IPS-20b (cell line): ENCODE data around the gene METTL24.
"Not testable (repeated sequence)": the region's sequence is repeated elsewhere in the genome, so short reads cannot be mapped to it uniquely, and the experiment has no call there.

ENCODE experiments used
- H3K27ac ChIP-seq: one replicate; pipeline ENCODE4 v1.5.1; 2013; ENCODE audit warnings: low read length
- H3K27me3 ChIP-seq: 2 replicates; pipeline ENCODE4 v1.6.1; 2013; ENCODE audit warnings: mild to moderate bottlenecking, low read length, inconsistent platforms; ENCODE audit not compliant: insufficient read depth
- H3K36me3 ChIP-seq: 2 replicates; pipeline ENCODE4 v1.6.1; 2013; ENCODE audit warnings: low read depth, mild to moderate bottlenecking, inconsistent platforms, low read length, moderate library complexity; ENCODE audit not compliant: insufficient read depth
- H3K4me1 ChIP-seq: 2 replicates; pipeline ENCODE4 v1.6.1; 2013; ENCODE audit warnings: mild to moderate bottlenecking, control low read depth, inconsistent platforms, low read length, moderate library complexity; ENCODE audit not compliant: insufficient read depth
- H3K4me3 ChIP-seq: 2 replicates; pipeline ENCODE4 v1.5.1; 2013; ENCODE audit warnings: mild to moderate bottlenecking, low read length, inconsistent platforms
- H3K9ac ChIP-seq: 2 replicates; pipeline ENCODE4 v1.6.1; 2013; ENCODE audit warnings: low read depth, mild to moderate bottlenecking, inconsistent platforms, low read length, moderate library complexity
- H3K9me3 ChIP-seq: 2 replicates; pipeline ENCODE4 v1.6.1; 2013; ENCODE audit warnings: mild to moderate bottlenecking, low read depth, low read length, inconsistent platforms; ENCODE audit not compliant: insufficient read depth

Gene METTL24

DNA sequence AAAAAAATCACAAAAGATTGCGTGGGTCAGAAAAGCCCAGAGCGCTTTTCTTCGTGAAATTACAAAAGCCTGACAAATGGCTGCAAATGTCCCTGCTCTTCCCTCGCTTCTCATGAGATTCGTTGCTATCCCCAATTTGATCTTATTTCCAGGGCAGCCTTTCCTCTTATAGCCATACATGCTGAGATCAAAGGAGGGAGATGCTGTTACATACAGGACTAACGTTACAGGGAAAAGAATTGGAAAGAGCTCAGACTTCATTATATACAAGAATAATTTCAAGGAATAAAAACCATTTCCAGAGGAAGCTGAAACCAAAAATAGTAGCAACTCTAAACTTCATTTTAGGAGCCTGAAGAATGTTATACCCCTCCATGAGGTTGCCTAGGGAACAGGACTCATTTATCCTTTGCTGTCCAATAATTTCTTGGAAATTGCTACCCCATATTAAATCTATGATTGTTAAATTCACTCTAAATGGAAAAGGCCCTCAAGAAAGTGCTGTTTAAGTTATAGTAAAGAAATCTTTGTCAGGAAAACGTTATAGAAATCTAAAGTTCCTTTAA lies 81.0 kb downstream of the METTL24 start:
- Histone ChIP-seq H3K4me3 (no peak overlapping the region), H3K9me3 (no peaks in the 10 kb centered on the region), H3K9ac (no peak overlapping the region), H3K27ac (no peak overlapping the region), H3K36me3 (no peaks in the 10 kb centered on the region), H3K27me3 (no peaks in the 10 kb centered on the region), H3K4me1 (peaks cover 10% of the 10 kb centered on the region; the same call in 1 of the 2 replicates)

DNA sequence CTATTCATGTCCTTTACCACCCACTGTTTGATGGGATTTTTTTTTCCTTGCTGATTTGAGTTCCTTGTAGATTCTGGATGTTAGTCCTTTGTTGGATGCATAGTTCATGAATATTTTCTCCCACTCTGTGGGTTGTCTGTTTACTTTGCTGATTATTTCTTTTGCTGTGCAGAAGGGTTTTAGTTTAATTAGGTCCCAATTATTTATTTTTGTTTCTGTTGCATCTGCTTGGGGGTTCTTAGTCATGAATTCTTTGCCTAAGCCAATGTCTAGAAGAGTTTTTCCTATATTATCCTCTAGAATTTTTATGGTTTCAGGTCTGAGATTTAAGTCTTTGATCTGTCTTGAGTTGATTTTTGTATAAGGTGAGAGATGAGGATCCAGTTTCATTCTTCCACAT lies 85.4 kb downstream of the METTL24 start:
- not testable (repeated sequence) for H3K9ac ChIP-seq, H3K27me3 ChIP-seq, H3K4me3 ChIP-seq, H3K9me3 ChIP-seq, H3K36me3 ChIP-seq, H3K27ac ChIP-seq
- H3K4me1 ChIP-seq = peaks cover 22% of the 10 kb centered on the region; the same call in 1 of the 2 replicates

DNA sequence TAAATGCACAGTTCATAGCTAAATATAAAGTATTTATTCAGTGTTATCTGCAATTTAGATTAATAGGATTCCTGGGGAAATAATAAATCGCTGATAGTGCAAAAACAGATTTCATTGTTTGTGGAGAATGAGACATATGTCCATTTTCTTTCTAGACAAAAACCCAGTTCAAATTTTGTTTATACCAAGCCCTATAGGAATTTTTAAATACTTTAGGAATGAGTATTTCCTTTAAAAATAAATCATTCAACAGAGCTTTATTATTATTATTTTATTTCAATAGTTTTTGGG lies 86.5 kb downstream of the METTL24 start:
- H3K9ac ChIP-seq = no peak overlapping the region
- H3K36me3 ChIP-seq = no peaks in the 10 kb centered on the region
- H3K4me3 ChIP-seq = no peak overlapping the region
- no peaks in the 10 kb centered on the region for H3K27me3 ChIP-seq
- no peaks in the 10 kb centered on the region for H3K9me3 ChIP-seq
- peaks cover 17% of the 10 kb centered on the region; the same call in 1 of the 2 replicates for H3K4me1 ChIP-seq
- no peak overlapping the region for H3K27ac ChIP-seq

DNA sequence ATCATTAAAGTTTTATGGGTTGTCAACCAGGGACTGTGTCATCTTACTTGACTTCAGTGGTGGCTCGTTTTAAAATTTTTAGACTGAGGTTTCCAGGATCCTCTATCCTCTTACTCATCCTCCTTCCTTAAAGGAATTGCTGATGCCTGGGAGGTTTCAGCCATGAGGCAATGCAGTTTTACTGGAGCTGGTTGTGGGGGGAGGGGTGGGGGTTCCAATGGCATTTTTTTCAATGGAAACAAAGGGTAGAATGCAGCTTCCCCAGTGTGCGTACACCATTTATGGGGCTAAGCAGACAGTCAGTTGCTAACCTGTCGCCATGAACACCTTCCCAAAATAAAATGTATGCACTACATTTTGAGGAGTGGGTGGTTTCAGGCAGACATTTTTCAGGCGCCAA lies 88.0 kb downstream of the METTL24 start:
- Histone ChIP-seq H3K27me3 (no peaks in the 10 kb centered on the region), H3K4me3 (peak overlapping the region; percentile 47; the same call in 1 of the 2 replicates), H3K27ac (peak overlapping the region; percentile 86)

DNA sequence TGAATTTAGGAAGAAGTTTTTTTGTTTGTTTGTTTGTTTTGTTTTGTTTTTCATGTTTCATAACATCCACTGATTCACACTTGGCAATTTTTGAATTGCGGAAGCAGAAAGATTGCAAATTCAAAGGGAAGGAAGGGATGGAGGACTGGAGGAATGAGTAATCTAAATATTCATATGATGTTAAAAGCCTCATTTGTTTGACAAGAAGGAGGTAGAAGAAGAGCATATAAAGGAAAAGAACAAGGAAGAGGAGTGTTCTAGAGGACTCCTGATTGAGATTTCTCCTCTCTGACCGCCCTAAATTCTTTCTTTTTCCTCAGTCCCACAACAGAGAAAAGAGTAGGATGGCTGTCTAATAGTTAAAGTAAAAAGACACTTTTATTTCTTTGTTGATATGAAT lies 88.5 kb downstream of the METTL24 start:
- H3K36me3 ChIP-seq = no peaks in the 10 kb centered on the region
- H3K9ac ChIP-seq = peak overlapping the region; percentile 76; the same call in 1 of the 2 replicates
- no peaks in the 10 kb centered on the region for H3K9me3 ChIP-seq
- H3K4me3 ChIP-seq = peak overlapping the region; percentile 47; the same call in 1 of the 2 replicates
- H3K4me1 ChIP-seq = peaks cover 14% of the 10 kb centered on the region; the same call in 1 of the 2 replicates
- H3K27ac ChIP-seq = peak overlapping the region; percentile 86
- no peaks in the 10 kb centered on the region for H3K27me3 ChIP-seq

More for the DNA sequence above, 88.0 kb downstream of the METTL24 start:
- no peaks in the 10 kb centered on the region for H3K36me3 ChIP-seq
- no peaks in the 10 kb centered on the region for H3K9me3 ChIP-seq
- peaks cover 15% of the 10 kb centered on the region; the same call in 1 of the 2 replicates for H3K4me1 ChIP-seq
- peak overlapping the region; percentile 76; the same call in 1 of the 2 replicates for H3K9ac ChIP-seq

DNA sequence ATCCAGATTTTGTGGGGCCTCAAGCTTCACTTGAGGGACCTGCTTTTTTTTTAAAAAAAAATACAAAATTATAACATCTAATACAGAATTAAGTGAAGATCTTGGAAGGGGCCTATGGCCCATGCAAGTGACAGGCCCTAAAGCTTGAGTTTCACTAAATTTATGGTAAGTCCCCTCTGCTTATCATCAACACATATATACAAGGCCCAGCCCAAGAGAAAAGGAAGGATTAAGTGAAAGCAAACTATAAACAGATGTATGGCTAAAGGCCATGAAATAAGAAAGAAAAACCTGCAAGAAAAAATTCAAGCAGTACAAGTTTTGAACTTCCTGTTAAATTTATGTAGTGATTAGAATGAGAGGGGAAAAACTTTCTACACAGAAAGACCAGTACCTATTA lies 91.2 kb downstream of the METTL24 start:
- H3K4me3 ChIP-seq = no peak overlapping the region
- H3K9ac ChIP-seq = no peak overlapping the region
- no peak overlapping the region for H3K27ac ChIP-seq
- no peaks in the 10 kb centered on the region for H3K36me3 ChIP-seq
- H3K4me1 ChIP-seq = peaks cover 12% of the 10 kb centered on the region; the same call in 1 of the 2 replicates
- H3K9me3 ChIP-seq = no peaks in the 10 kb centered on the region
- H3K27me3 ChIP-seq = no peaks in the 10 kb centered on the region

DNA sequence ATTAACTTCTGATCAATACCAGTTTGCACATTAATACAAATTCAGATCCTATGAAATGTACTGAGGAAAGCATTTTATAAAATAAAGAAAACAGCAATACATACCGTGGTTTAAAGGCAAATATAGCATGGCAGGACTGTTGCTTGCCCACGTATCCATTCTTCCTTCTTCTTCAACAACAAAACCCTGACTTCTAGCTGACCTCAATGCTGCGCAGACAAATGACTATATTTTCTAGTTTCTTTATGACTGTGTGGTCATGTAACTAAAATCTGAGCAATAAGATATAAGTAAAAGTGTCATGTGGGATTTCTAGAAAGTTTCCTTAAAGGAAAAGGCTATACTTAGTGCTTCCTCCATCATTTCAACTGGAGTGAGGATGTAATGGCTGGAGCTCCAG lies 92.9 kb downstream of the METTL24 start:
- Histone ChIP-seq H3K27me3 (no peaks in the 10 kb centered on the region), H3K4me1 (peaks cover 10% of the 10 kb centered on the region; the same call in 1 of the 2 replicates), H3K4me3 (no peak overlapping the region), H3K9ac (no peak overlapping the region), H3K36me3 (no peaks in the 10 kb centered on the region), H3K9me3 (no peaks in the 10 kb centered on the region), H3K27ac (no peak overlapping the region)

DNA sequence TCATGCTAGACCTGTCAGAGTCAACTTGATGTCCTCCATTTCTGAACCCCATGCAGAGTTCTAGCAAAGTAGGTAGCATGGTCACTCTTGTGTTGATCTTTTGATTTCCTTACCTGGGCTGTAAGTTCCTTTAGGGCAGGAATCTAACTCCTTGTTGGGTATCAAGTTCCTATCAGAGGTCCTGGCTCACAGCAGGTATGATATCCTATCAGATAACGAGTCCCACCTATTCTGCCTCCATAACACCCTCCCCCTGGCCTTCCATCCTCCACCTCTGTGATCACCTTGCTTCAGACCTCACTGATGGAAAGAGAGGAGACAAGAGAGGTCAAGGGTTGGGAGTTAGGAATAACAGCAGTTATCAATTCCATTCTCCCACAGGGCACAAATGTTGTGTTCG lies 101.8 kb downstream of the METTL24 start:
- Histone ChIP-seq H3K36me3 (no peaks in the 10 kb centered on the region), H3K27ac (no peak overlapping the region), H3K4me3 (no peak overlapping the region), H3K27me3 (no peaks in the 10 kb centered on the region), H3K9me3 (peaks cover 12% of the 10 kb centered on the region; the same call in 1 of the 2 replicates), H3K4me1 (no peaks in the 10 kb centered on the region), H3K9ac (no peak overlapping the region)

DNA sequence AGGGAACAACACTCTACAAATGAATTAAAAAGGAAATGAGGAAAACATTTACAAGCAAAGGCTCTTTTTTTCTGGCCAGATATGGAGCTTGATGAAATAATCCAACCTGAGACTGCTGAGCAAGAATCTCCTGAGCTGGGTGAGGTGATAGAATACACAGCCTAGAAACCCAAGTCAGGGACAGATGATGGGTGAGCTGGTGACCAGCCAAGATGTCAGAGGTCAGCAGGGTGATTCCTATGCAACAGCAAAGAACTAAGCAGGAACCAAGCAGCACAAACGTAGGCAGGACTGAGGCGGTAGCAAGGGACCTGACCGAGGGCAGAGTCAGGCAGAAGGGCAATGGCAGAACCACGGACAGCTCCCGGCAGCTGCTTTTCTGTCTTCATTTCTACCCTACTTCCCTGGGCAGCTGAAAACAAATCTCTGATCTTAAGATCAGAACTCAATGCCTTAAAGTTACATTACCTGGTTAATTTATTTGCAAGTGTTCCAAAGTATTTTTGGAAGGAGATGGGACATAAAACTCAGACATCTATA lies 102.9 kb downstream of the METTL24 start:
- Histone ChIP-seq H3K27ac (no peak overlapping the region), H3K27me3 (no peaks in the 10 kb centered on the region), H3K4me1 (no peaks in the 10 kb centered on the region), H3K9me3 (peaks cover 12% of the 10 kb centered on the region; the same call in 1 of the 2 replicates), H3K9ac (no peak overlapping the region), H3K4me3 (no peak overlapping the region), H3K36me3 (no peaks in the 10 kb centered on the region)

DNA sequence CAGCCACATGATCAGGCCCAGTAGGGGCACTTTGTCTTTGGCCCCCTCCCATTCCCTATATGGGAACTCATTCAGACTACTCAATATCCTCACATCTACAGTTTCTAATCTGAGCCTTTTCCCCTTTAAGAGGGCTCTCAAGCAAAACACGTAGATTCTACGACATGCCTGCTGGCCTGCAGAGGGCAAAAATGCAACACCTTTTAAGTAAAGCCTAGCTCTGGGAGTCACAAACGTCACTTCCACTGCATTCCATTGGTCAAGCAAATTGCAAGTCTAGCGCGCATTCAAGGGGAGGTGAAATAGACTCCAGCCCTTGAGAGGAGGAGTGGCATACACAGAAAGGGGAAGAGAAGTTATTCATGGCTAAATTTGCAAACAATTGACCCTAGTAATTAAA lies 107.3 kb downstream of the METTL24 start:
- no peaks in the 10 kb centered on the region for H3K36me3 ChIP-seq
- no peaks in the 10 kb centered on the region for H3K9me3 ChIP-seq
- H3K4me3 ChIP-seq = no peak overlapping the region
- no peak overlapping the region for H3K9ac ChIP-seq
- H3K27ac ChIP-seq = no peak overlapping the region
- peaks cover 7% of the 10 kb centered on the region; the same call in 1 of the 2 replicates for H3K4me1 ChIP-seq
- H3K27me3 ChIP-seq = no peaks in the 10 kb centered on the region

DNA sequence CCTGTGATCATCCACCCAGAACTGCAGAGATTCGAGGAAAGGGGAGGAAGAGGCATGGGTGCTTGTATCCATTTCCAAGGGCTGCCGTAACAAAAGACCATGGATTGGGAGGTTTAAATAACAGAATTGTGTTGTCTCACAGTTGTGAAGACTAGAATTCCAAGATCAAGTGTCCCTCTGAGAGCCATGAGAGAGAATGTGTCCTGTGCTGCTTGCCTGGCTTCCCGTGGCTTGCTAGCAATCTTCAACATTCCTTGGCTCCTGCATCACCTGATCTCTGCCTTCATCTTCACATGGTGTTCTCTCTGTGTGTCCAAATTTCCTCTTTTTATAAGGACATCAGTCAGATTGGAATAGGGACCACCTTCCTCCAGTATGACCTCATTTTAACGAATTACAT lies 108.1 kb downstream of the METTL24 start:
- no peaks in the 10 kb centered on the region for H3K9me3 ChIP-seq
- no peak overlapping the region for H3K9ac ChIP-seq
- H3K4me1 ChIP-seq = peaks cover 7% of the 10 kb centered on the region; the same call in 1 of the 2 replicates
- no peak overlapping the region for H3K27ac ChIP-seq
- no peaks in the 10 kb centered on the region for H3K36me3 ChIP-seq
- no peak overlapping the region for H3K4me3 ChIP-seq
- H3K27me3 ChIP-seq = no peaks in the 10 kb centered on the region

DNA sequence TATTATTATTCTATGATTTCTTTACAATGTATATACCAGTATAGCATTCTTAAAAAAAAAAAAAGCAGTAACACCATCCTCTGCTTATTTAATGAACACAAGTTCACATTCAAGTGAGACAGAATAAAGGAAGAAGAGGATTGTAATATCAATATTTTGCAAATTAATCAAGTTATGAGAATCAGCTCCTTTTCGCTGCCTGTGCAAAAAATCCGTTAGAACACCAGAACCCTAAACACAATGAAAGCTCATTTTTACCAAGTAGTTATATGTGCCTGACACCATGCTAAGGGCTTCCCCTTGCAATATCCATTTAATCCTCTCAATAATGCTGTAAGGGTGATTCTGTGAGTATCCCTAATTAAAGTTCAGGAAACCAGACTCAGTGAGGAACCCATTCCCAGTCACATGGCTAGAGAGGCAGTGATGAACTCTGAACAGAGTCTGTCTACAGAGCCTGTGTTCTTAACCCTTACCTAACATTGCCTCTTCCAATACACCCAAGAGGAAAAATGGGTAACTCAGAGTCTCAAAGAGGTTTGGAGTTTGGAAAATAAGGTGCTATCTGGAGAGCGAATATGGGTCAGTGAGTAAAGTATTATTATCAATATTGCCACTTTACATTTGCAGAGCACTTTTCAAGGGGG lies 111.1 kb downstream of the METTL24 start:
- Histone ChIP-seq H3K4me3 (no peak overlapping the region), H3K27me3 (no peaks in the 10 kb centered on the region), H3K9me3 (no peaks in the 10 kb centered on the region), H3K9ac (no peak overlapping the region), H3K27ac (no peak overlapping the region), H3K4me1 (peaks cover 7% of the 10 kb centered on the region; the same call in 1 of the 2 replicates), H3K36me3 (no peaks in the 10 kb centered on the region)
